ENCODE results near the gene SIGLEC10.
A peak's percentile ranks its signal among the peaks of the same experiment; 100 is the strongest.

- peak in 1 of 5 experiments; percentile 16 for TF ChIP-seq CTCF (IDR thresholded peaks at IDR 0.05)
- no peak for TF ChIP-seq POLR2A (IDR thresholded peaks at IDR 0.05)
Observed at GRCh38 chr19:51365211-51365964, 52.1 kb downstream of the SIGLEC10 start.

Data from tibial nerve (tissue), 3 donors.